GM12878 (cell line): ENCODE results near the gene LAMA2.

Source experiments
- BHLHE40 ChIP-seq, 2 experiments: fragments of 450-650 bp in 1 of 2; IDR thresholded peaks; 2 replicates each; pipeline ENCODE4 v1.6.1; 2011 to 2017; ENCODE audit warnings: low read depth in 2 of 2, borderline replicate concordance in 1 of 2, improper control_type of control experiment in 1 of 2, low read length in 1 of 2, mild to moderate bottlenecking in 1 of 2
- CBFB ChIP-seq: IDR thresholded peaks from 2 replicates; pipeline ENCODE4 v1.6.1; 2016; ENCODE audit warnings: antibody characterized with exemption, low read depth
- ETV6 ChIP-seq, 2 experiments: fragments of 450-650 bp in 1 of 2; IDR thresholded peaks in 1 of 2; conservative IDR thresholded peaks in 1 of 2; 2 replicates each; pipeline ENCODE4 v1.6.1; 2014; ENCODE audit warnings: antibody characterized with exemption in 1 of 2, borderline replicate concordance in 1 of 2, low read depth in 1 of 2, mild to moderate bottlenecking in 1 of 2, moderate library complexity in 1 of 2
- HDAC6 ChIP-seq: fragments of 200-600 bp; sonication (generic); IDR thresholded peaks from one replicate; pipeline ENCODE4 v1.8.0; 2017; ENCODE audit warnings: antibody characterized with exemption; ENCODE audit not compliant: unreplicated experiment
- TAF1 ChIP-seq: IDR thresholded peaks from 2 replicates; pipeline ENCODE4 v1.6.1; 2011; ENCODE audit warnings: mild to moderate bottlenecking, low read depth, low read length, borderline replicate concordance
- TF ChIP-seq, protein P1 (sequence below): fragments of 150-350 bp; IDR thresholded peaks from 2 replicates; pipeline ENCODE4 v1.6.1; 2014; ENCODE audit warnings: mild to moderate bottlenecking, low read depth, low read length
- TF ChIP-seq, protein P2 (sequence below), 3 experiments: IDR thresholded peaks in 2 of 3; conservative IDR thresholded peaks in 1 of 3; 2 replicates each; pipeline ENCODE4 v1.5.1; 2011; ENCODE audit warnings: low read depth in 3 of 3, low read length in 3 of 3, mild to moderate bottlenecking in 3 of 3, control low read depth in 2 of 3, moderate library complexity in 2 of 3, inconsistent platforms in 1 of 3, mixed read lengths in 1 of 3; ENCODE audit not compliant: control insufficient read depth in 2 of 3, insufficient read depth in 1 of 3; ENCODE audit errors: extremely low read depth in 1 of 3
- TF ChIP-seq, protein P3 (sequence below): fragments of 450-650 bp; IDR thresholded peaks from 2 replicates; pipeline ENCODE4 v1.6.1; 2017; ENCODE audit warnings: mild to moderate bottlenecking, moderate library complexity

DNA sequence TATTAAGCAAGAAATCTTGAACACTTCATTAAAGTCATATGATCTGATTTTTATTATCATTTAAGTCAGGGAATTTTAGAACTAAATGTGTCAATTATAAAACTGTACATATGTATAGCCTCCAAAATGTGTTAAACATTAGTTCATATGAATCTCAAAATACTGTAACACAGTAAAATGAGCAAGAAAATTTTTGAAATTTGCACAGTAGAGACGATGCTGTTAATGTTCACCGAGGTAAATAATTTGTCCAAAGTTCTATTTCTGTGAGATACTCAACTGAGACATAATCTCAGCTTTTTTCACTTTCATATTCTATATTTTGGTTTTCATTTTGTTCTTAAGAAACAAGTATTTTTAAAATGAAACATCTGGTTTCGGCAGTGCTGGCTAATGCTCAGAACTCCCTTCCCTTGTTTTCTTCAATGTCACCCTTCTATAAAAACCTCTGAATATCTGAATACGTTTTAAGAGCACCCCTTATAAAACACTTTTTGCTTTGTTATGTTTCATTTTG is 353.1 kb downstream of the LAMA2 start:
- TF ChIP-seq CBFB, result no peak
- TF ChIP-seq, protein P1, sequence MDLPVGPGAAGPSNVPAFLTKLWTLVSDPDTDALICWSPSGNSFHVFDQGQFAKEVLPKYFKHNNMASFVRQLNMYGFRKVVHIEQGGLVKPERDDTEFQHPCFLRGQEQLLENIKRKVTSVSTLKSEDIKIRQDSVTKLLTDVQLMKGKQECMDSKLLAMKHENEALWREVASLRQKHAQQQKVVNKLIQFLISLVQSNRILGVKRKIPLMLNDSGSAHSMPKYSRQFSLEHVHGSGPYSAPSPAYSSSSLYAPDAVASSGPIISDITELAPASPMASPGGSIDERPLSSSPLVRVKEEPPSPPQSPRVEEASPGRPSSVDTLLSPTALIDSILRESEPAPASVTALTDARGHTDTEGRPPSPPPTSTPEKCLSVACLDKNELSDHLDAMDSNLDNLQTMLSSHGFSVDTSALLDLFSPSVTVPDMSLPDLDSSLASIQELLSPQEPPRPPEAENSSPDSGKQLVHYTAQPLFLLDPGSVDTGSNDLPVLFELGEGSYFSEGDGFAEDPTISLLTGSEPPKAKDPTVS, result no peak
- TF ChIP-seq TAF1, result no peak
- no peak for TF ChIP-seq HDAC6
- no peak for TF ChIP-seq BHLHE40 (IDR thresholded peaks at IDR 0.05; ENCODE audit: borderline replicate concordance in 1 of 2, low read depth in 2 of 2, low read length in 1 of 2)
- no peak for TF ChIP-seq ETV6 (conservative IDR thresholded peaks at IDR 0.05 in 1 of 2, IDR thresholded peaks at IDR 0.05 in 1 of 2; ENCODE audit: borderline replicate concordance in 1 of 2, low read depth in 1 of 2)
- TF ChIP-seq, protein P2, sequence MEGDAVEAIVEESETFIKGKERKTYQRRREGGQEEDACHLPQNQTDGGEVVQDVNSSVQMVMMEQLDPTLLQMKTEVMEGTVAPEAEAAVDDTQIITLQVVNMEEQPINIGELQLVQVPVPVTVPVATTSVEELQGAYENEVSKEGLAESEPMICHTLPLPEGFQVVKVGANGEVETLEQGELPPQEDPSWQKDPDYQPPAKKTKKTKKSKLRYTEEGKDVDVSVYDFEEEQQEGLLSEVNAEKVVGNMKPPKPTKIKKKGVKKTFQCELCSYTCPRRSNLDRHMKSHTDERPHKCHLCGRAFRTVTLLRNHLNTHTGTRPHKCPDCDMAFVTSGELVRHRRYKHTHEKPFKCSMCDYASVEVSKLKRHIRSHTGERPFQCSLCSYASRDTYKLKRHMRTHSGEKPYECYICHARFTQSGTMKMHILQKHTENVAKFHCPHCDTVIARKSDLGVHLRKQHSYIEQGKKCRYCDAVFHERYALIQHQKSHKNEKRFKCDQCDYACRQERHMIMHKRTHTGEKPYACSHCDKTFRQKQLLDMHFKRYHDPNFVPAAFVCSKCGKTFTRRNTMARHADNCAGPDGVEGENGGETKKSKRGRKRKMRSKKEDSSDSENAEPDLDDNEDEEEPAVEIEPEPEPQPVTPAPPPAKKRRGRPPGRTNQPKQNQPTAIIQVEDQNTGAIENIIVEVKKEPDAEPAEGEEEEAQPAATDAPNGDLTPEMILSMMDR (IDR thresholded peaks at IDR 0.05 in 2 of 3, conservative IDR thresholded peaks at IDR 0.05 in 1 of 3; ENCODE audit: control insufficient read depth in 2 of 3, extremely low read depth in 1 of 3, insufficient read depth in 1 of 3, low read depth in 3 of 3, low read length in 3 of 3), result no peak
- TF ChIP-seq, protein P3, sequence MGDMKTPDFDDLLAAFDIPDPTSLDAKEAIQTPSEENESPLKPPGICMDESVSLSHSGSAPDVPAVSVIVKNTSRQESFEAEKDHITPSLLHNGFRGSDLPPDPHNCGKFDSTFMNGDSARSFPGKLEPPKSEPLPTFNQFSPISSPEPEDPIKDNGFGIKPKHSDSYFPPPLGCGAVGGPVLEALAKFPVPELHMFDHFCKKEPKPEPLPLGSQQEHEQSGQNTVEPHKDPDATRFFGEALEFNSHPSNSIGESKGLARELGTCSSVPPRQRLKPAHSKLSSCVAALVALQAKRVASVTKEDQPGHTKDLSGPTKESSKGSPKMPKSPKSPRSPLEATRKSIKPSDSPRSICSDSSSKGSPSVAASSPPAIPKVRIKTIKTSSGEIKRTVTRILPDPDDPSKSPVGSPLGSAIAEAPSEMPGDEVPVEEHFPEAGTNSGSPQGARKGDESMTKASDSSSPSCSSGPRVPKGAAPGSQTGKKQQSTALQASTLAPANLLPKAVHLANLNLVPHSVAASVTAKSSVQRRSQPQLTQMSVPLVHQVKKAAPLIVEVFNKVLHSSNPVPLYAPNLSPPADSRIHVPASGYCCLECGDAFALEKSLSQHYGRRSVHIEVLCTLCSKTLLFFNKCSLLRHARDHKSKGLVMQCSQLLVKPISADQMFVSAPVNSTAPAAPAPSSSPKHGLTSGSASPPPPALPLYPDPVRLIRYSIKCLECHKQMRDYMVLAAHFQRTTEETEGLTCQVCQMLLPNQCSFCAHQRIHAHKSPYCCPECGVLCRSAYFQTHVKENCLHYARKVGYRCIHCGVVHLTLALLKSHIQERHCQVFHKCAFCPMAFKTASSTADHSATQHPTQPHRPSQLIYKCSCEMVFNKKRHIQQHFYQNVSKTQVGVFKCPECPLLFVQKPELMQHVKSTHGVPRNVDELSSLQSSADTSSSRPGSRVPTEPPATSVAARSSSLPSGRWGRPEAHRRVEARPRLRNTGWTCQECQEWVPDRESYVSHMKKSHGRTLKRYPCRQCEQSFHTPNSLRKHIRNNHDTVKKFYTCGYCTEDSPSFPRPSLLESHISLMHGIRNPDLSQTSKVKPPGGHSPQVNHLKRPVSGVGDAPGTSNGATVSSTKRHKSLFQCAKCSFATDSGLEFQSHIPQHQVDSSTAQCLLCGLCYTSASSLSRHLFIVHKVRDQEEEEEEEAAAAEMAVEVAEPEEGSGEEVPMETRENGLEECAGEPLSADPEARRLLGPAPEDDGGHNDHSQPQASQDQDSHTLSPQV, result no peak
